NOMO-1 (cell line): Measurements from ENCODE around the gene STK33.

Experiments used
- DNase-seq, 2 experiments: peaks; one replicate each; lab custom pipeline; 2025; ENCODE audit not compliant: unreplicated experiment in 2 of 2; lab: John Stamatoyannopoulos, UW

STK33 gene

DNA sequence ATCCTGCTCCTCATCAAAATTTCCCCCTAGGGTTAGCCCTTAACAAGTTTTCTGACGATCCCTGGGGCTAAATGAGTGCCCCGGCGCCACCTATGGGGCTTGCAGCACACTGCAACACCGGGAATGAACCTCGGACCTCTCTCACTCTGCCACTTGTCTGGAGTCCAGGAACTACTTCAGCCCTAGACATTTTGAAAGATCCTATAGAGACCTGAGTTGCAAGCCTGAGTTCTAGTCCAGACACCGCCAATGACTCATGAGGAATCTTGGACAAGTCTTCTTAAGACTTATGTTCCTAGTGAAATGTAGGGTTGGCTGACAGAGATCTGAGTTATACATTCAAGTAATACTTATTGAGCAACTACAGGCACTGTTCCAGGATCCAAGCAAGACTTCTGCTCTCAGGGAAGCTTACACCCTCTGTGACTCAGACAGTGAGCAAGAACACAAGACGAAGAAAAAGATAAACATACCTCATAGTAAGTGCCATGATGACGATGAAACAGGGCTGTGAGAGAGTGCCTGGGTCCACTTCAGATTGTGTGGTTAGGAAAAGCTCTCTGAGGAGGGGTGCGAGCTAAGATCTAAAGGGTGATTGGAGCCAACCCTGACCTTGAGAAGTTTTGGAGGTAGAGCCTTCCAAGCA, 10.2 kb upstream of the STK33 start:
- peak; percentile 40 to 43 for DNase-seq

GRCh38 chr11:8603696-8604077, 9.7 kb upstream of the STK33 start:
- DNase-seq = no peak

DNA sequence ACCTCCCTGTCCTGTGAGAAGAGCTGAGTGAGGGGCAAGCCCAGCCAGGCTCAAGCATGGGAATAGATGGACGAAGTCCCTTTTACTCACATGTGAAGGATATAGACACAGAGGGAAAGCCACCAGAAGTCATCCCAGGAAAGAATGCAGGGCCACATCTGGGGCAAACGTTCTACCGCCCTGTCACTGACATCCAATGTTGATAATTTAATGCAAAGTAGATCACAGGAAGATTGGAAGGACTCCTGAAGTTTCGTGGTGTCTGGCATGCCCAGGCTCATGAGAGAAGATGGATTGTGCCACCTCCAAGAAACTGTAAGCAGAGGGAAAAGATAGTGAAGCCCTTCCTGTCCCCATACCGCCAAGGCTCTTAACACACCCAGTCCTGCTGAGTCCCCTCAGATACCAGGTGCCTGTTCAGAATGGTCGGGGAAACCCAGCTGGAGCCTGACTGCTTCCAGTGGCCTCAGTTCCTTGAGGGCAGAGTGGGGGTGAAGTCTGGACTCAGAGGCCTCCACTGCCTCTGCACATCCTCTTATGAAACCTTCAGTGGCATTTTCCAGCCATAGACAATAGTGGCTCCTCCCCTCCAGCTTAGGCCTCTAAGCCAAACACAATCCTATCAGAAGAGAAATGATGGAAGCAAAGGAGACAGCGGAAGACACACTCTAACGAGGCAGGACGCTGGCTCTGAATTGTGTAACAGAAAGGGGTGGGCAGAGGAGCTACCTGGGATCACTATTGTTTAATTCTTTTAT, 7.5 kb upstream of the STK33 start:
- DNase-seq = no peak

- DNase-seq = peak in 1 of 2 experiments; percentile 15
These were observed 4.5 kb upstream of the STK33 start for GRCh38 chr11:8598506-8598905.

GRCh38 chr11:8597182-8597581, 3.2 kb upstream of the STK33 start:
- peak in 1 of 2 experiments; percentile 60 for DNase-seq

GRCh38 chr11:8596504-8597046, 2.5 kb upstream of the STK33 start:
- no peak for DNase-seq

DNA sequence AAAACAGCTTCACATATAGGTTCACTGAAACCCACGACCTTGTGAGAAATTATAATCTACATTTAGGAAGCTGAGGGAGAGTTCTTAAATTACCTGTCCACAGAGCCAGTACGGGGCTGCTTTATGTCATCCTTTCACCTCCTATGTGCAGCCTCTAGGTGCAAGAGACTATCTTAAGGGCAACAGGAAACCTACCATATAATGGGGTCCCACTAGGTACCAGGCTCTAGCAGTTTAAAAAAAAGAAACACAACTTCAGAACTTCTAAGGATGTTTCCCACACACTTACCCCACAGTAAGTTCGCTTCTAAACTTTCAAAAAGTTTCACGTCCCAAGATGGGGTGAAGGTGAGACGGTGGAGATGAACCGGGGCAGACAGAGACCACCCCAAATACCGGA, 573 bp downstream of the STK33 start:
- DNase-seq = no peak

- no peak for DNase-seq
These were observed 6.1 kb downstream of the STK33 start for GRCh38 chr11:8587915-8588314.

DNA sequence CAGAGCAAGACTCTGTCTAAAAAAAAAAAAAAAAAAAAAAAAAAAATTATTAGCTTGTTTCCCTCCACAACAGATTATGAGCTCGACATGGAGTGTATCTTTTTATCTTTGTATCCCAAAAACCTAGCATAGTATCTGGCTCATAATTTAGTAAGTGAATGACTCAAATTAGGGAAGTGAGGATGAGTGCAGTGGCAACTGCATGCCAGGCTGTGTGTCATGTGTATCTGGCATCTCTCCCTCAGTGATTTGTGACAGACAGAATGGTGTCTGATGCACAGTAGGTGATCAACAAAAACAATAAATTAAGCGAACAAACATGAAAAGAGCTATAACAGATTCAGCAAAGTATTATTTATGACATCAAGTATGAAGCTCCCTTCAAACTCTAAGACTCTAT, 7.2 kb downstream of the STK33 start:
- no peak for DNase-seq

- no peak for DNase-seq
These were observed 7.8 kb downstream of the STK33 start for GRCh38 chr11:8586184-8586583.

DNA sequence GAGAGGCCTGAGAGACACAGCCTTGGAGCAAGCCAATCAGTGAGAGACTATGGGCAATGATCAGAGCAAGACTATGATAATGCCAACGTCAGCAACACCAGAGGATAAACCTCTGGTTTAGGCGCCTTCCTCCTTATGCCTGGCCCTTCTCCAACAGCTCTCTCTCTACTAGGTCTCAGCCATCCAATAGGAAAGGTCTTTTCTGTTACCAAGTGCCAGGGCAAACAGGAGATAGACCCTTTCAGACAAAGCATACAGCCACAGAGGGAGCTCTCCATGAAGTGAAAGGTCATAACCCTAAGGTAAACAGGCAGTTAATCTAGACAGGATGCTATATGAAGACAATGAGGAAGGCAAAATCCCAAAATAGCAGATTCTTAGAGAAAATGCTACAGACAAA, 9.5 kb downstream of the STK33 start:
- DNase-seq = no peak

DNA sequence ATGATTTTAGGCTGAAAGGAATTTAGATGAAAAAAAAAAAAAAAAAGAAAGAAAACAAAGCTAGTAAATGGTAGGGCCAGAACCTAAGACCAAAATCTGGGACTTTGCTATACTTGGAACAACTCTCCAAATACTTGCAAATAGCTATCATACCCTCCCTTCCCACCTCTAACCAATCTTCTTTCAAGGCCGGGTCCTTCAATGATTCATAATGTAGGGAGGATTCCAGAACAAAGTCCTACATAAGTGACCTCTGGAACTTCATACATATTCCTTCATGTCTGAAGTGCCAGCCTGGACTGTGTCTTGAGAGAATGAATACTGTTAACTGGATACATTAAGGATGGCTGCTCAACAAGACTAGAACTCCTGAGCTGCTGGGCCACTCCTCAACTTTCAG, 9.9 kb downstream of the STK33 start:
- DNase-seq = no peak

- no peak for DNase-seq
These were observed 12.7 kb downstream of the STK33 start for GRCh38 chr11:8581300-8581699.

GRCh38 chr11:8577791-8578581, 16.0 kb downstream of the STK33 start:
- DNase-seq = no peak

DNA sequence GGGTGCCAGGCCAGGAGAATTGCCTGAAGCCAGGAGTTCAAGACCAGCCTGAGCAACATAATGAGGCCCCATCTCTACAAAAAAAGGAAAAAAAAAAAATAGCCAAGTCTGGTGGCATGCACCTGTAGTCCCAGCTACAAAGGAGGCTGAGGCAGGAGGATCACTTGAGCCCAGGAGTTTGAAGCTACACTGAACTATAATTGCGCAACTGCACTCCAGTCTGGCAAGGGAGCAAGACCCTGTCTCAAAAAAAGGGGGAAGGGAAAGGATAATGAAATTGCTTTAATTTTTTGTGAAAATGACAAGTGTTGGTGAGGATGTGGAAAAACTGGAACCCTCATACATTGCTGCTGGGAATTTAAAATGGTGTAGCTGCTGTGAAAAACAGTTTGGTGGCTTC, 19.2 kb downstream of the STK33 start:
- DNase-seq = no peak

GRCh38 chr11:8573777-8574176, 20.3 kb downstream of the STK33 start:
- no peak for DNase-seq

GRCh38 chr11:8567602-8568198, 26.3 kb downstream of the STK33 start:
- DNase-seq = no peak

- peak; percentile 33 to 58 for DNase-seq
These were observed 27.3 kb downstream of the STK33 start for GRCh38 chr11:8566613-8567210.

GRCh38 chr11:8564526-8564925, 29.5 kb downstream of the STK33 start:
- no peak for DNase-seq

- no peak for DNase-seq
These were observed 32.6 kb downstream of the STK33 start for GRCh38 chr11:8561461-8561860.

DNA sequence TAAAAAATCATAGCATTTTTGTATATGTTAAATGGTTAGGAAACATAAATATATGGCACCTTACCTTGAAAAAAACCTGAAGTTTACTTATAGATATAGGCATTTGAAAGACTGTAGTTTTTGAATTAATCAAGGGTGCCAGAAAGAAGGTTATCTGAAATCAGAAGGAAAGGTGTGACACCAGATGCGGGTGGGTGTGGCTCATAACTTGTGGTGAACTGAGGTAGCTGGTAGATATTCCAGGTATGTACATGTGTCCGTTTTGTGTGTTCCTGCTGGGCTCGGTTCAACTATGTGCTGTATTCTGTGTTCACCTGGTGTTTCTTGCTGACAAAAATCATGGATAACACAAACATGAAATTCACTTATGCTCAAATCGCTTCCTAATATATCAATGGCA, 35.6 kb downstream of the STK33 start:
- DNase-seq = no peak
